ENCODE measurements around the gene IL27RA. TPM values are rescaled to one million over a fixed set of nuclear protein-coding genes. Genes with fewer than 3 reads are reported as not detected.
"Not testable (repeated sequence)": the region's sequence is repeated elsewhere in the genome, so short reads cannot be mapped to it uniquely, and the experiment has no call there.

IL27RA gene
- total RNA-seq, 2 donors from 2014 or later: 10.3 to 10.8 TPM

DNA sequence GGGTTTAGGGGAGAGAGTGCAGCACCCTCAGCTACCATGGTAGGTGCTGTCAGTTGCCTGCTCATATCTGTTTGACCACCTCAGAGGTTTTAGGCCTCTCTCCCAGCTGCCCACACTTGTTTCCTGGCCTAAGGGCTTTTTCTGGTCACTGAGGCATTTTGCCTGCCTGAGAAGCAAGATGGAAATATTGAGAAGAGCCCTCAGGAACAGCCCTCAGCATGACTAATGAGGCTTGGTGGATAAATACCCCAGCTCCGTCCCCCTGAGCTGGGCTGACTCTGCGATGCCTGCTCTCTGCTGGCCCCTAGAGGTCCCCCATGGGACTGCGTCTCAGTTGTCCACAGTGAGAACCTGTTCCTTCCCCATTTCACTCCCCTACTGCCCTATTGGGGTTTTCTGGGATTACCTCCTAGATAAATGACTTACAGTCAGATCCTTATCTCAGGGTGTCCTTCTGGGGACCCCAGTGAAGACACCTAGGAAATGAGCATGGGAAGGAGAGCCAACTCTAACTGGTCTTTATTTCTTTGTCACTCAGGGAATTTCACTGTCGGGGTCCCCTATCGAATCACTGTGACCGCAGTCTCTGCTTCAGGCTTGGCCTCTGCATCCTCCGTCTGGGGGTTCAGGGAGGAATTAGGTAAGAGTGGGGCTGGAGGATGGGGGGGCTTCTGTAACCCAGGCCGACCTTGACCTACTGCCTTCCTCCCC, 17.0 kb downstream of the IL27RA start:
- 64 to 75% methylated on average over 3 to 7 of the region's 8 CpGs for WGBS, 2 experiments (ENCODE audit: insufficient coverage in 1 of 2, insufficient read length in 1 of 2)
- H3K9me3 ChIP-seq (ENCODE audit: control insufficient read depth, low read length): no peaks in the 10 kb centered on the region
- no peaks in the 10 kb centered on the region for H3K27me3 ChIP-seq (ENCODE audit: control insufficient read depth, insufficient read depth, low read length, poor library complexity, severe bottlenecking)
- H3K27ac ChIP-seq (ENCODE audit: low read depth, low read length): no peak overlapping the region
- DNase-seq: peak; percentile 95
- peak; percentile 94 for TF ChIP-seq CTCF (conservative IDR thresholded peaks at IDR 0.05)
- no peak overlapping the region for H3K9ac ChIP-seq (ENCODE audit: extremely low read depth, low read length, poor library complexity, severe bottlenecking)
- Mint-ChIP-seq H3K9me3 (peaks cover 5% of the 10 kb centered on the region), H3K36me3 (ENCODE audit: low read depth) (peaks cover 35% of the 10 kb centered on the region), H3K27me3 (ENCODE audit: insufficient read depth) (peaks cover 2% of the 10 kb centered on the region), H3K4me3 (no peak overlapping the region), H3K27ac (no peak overlapping the region), H3K4me1 (no peaks in the 10 kb centered on the region)
- H3K4me1 ChIP-seq (ENCODE audit: control insufficient read depth, insufficient read depth, low read length): no peaks in the 10 kb centered on the region
- H3K4me3 ChIP-seq (ENCODE audit: low read length): no peak overlapping the region
- H3K36me3 ChIP-seq (ENCODE audit: control insufficient read depth, insufficient read depth, low read length): peaks cover 8% of the 10 kb centered on the region

DNA sequence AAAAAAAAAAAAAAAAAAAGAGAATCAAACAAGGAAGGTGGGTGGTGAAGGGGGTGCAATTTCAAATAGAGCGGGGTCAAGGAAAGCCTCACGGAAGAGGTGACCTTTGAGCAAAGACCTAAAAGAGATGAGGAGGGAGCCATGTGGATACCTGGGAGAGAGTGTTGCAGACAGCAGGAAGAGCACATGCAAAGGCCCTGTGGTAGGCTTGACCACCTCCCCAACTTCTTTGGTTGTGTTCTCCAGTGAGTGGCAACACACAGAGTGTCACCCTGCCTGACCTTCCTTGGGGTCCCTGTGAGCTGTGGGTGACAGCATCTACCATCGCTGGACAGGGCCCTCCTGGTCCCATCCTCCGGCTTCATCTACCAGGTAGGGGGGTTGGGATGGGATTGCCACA, 18.9 kb downstream of the IL27RA start:
- DNase-seq: no peak
- H3K27ac Mint-ChIP-seq: no peak overlapping the region
- 94 to 100% methylated on average over 2 to 4 of the region's 4 CpGs for WGBS, 2 experiments (ENCODE audit: insufficient coverage in 1 of 2, insufficient read length in 1 of 2)

DNA sequence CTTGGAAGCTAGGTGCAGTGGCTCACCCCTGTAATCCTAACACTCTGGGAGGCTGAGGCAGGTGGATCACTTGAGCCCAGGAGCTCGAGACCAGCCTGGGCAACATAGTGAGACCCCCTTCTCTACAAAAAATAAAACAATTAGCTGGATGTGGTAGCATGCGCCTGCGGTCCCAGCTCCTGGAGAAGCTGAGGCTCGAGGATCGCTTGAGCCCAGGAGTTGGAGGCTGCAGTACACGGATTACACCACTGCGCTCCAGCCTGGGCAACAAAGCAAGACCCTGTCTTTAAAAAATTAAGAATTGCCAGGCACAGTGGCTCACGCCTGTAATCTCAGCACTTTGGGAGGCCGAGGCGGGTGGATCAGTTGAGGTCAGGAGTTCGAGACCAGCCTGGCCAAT, 19.4 kb downstream of the IL27RA start:
- not testable (repeated sequence) for H3K9ac ChIP-seq (ENCODE audit: extremely low read depth, low read length, poor library complexity, severe bottlenecking); H3K36me3 ChIP-seq (ENCODE audit: control insufficient read depth, insufficient read depth, low read length); H3K27ac Mint-ChIP-seq; H3K4me1 Mint-ChIP-seq; H3K27ac ChIP-seq (ENCODE audit: low read depth, low read length); H3K9me3 Mint-ChIP-seq; DNase-seq; H3K4me3 Mint-ChIP-seq; H3K4me1 ChIP-seq (ENCODE audit: control insufficient read depth, insufficient read depth, low read length); H3K9me3 ChIP-seq (ENCODE audit: control insufficient read depth, low read length); H3K4me3 ChIP-seq (ENCODE audit: low read length); H3K27me3 ChIP-seq (ENCODE audit: control insufficient read depth, insufficient read depth, low read length, poor library complexity, severe bottlenecking)
- Mint-ChIP-seq H3K27me3 (ENCODE audit: insufficient read depth) (peaks cover 17% of the 10 kb centered on the region), H3K36me3 (ENCODE audit: low read depth) (peaks cover 33% of the 10 kb centered on the region)
- peak; percentile 30 for TF ChIP-seq CTCF (conservative IDR thresholded peaks at IDR 0.05)
- 86 to 96% methylated on average over 11 of the region's 11 CpGs for WGBS, 2 experiments (ENCODE audit: insufficient coverage in 1 of 2, insufficient read length in 1 of 2)

More for the DNA sequence above, 18.9 kb downstream of the IL27RA start:
- Histone ChIP-seq H3K9me3 (ENCODE audit: control insufficient read depth, low read length) (no peaks in the 10 kb centered on the region), H3K4me1 (ENCODE audit: control insufficient read depth, insufficient read depth, low read length) (no peaks in the 10 kb centered on the region), H3K27me3 (ENCODE audit: control insufficient read depth, insufficient read depth, low read length, poor library complexity, severe bottlenecking) (no peaks in the 10 kb centered on the region), H3K27ac (ENCODE audit: low read depth, low read length) (no peak overlapping the region), H3K4me3 (ENCODE audit: low read length) (no peak overlapping the region), H3K9ac (ENCODE audit: extremely low read depth, low read length, poor library complexity, severe bottlenecking) (no peak overlapping the region), H3K36me3 (ENCODE audit: control insufficient read depth, insufficient read depth, low read length) (peaks cover 8% of the 10 kb centered on the region)
- peaks cover 35% of the 10 kb centered on the region for H3K36me3 Mint-ChIP-seq (ENCODE audit: low read depth)
- H3K27me3 Mint-ChIP-seq (ENCODE audit: insufficient read depth): peaks cover 15% of the 10 kb centered on the region
- peaks cover 5% of the 10 kb centered on the region for H3K9me3 Mint-ChIP-seq
- H3K4me1 Mint-ChIP-seq: no peaks in the 10 kb centered on the region
- no peak overlapping the region for H3K4me3 Mint-ChIP-seq
- TF ChIP-seq CTCF (conservative IDR thresholded peaks at IDR 0.05): no peak
